PFSK-1 (cell line): ENCODE results near the gene CLCF1.

Source experiments
- FOXP2 ChIP-seq: optimal IDR thresholded peaks from 2 replicates; pipeline ENCODE3; 2011; ENCODE audit warnings: borderline replicate concordance, control low read depth, inconsistent platforms; ENCODE audit not compliant: insufficient read depth; ENCODE audit errors: extremely low read length, extremely low read depth
- POLR2AphosphoS5 ChIP-seq: IDR thresholded peaks from 2 replicates; pipeline ENCODE4 v1.6.1; 2012; ENCODE audit warnings: low read depth, mild to moderate bottlenecking, control low read depth, low read length, moderate library complexity
- SIN3A ChIP-seq: IDR thresholded peaks from 2 replicates; pipeline ENCODE4 v1.6.1; 2012; ENCODE audit warnings: mild to moderate bottlenecking, low read length, moderate library complexity, borderline replicate concordance; ENCODE audit not compliant: insufficient read depth
- TAF1 ChIP-seq: IDR thresholded peaks from 2 replicates; pipeline ENCODE4 v1.6.1; 2012; ENCODE audit warnings: low read length, control low read depth, borderline replicate concordance; ENCODE audit not compliant: insufficient read depth
- TF ChIP-seq, protein P1 (sequence below), 2 experiments: IDR thresholded peaks; 2 replicates each; pipeline versions ENCODE4 v1.6.1 to v1.8.0; 2011 to 2012; ENCODE audit warnings: low read depth in 2 of 2, low read length in 2 of 2, control low read depth in 1 of 2, inconsistent platforms in 1 of 2, mild to moderate bottlenecking in 1 of 2, moderate library complexity in 1 of 2; ENCODE audit not compliant: insufficient read depth in 1 of 2

Gene CLCF1

DNA sequence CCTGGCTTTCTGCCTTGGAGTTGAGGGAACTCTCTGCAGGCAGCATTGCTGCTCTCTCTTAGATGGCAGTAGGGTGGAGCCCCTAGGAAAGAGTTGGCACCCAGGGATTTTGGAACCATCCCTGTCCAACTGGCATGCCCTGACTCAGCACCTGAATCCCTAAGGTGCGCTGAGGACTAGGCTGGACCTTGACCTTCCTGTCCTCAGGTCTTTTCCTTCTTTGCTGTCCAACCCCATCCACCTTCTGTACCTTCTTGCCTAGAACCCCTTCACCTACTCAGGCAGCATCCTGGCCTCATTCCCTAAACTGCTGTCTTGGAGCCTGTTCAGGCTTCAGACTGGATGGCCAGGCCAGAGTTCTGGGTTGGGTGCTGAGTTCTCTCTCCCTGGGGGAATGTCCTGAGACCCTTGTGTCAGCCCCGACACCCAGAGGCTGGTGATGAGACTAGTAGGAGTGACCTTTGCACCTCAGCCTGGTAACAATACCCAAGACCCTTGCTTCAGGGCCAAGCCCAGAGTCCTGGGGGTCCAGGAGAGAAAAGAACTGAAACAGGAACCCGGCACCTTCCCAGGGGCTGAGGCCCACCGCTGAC is 17.5 kb downstream of the CLCF1 start:
- TF ChIP-seq SIN3A (no peak), TAF1 (no peak), FOXP2 (no peak)

DNA sequence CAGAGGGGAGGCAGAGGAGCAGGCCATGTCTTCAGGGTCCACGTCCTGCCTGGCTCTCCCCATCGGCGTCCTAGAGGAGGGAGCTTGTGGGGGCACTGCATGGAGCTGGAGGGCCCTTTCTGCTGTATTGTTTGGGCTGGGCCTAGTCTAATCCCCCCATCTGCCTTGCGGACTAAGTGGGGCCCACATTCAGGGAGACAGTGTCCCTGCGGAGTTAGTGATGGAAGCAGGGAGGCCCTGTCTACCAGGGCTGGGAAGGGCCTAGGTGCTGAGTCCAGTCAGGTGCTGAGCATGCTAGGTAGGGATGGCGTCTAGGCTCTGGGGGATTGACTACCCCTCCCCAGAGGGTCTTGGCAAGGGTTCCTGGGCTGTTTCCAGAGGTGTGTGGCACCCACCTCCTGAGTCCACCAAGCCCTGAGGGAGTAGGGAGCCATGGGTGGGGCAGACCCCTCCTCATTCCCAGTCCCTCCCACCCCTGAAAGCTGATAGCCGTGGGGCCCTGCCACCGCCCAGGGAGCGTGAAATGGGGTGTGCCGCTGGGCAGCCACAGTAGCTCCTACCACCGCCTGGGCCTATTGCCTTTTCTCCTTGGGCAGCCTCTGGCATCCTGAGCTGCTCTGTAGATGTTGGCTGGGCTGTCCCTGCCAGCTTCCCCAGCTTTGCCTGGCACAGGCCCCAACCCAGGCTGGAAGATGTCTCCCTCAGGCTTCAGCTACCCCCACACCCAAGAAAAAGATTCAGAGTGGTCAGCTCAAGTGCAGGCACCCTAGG is 18.2 kb downstream of the CLCF1 start:
- TF ChIP-seq TAF1 = no peak
- TF ChIP-seq, protein P1, sequence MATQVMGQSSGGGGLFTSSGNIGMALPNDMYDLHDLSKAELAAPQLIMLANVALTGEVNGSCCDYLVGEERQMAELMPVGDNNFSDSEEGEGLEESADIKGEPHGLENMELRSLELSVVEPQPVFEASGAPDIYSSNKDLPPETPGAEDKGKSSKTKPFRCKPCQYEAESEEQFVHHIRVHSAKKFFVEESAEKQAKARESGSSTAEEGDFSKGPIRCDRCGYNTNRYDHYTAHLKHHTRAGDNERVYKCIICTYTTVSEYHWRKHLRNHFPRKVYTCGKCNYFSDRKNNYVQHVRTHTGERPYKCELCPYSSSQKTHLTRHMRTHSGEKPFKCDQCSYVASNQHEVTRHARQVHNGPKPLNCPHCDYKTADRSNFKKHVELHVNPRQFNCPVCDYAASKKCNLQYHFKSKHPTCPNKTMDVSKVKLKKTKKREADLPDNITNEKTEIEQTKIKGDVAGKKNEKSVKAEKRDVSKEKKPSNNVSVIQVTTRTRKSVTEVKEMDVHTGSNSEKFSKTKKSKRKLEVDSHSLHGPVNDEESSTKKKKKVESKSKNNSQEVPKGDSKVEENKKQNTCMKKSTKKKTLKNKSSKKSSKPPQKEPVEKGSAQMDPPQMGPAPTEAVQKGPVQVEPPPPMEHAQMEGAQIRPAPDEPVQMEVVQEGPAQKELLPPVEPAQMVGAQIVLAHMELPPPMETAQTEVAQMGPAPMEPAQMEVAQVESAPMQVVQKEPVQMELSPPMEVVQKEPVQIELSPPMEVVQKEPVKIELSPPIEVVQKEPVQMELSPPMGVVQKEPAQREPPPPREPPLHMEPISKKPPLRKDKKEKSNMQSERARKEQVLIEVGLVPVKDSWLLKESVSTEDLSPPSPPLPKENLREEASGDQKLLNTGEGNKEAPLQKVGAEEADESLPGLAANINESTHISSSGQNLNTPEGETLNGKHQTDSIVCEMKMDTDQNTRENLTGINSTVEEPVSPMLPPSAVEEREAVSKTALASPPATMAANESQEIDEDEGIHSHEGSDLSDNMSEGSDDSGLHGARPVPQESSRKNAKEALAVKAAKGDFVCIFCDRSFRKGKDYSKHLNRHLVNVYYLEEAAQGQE (IDR thresholded peaks at IDR 0.05; ENCODE audit: insufficient read depth in 1 of 2, low read depth in 2 of 2, low read length in 2 of 2) = no peak
- TF ChIP-seq SIN3A = no peak
- no peak for TF ChIP-seq FOXP2
- TF ChIP-seq POLR2AphosphoS5 = no peak

DNA sequence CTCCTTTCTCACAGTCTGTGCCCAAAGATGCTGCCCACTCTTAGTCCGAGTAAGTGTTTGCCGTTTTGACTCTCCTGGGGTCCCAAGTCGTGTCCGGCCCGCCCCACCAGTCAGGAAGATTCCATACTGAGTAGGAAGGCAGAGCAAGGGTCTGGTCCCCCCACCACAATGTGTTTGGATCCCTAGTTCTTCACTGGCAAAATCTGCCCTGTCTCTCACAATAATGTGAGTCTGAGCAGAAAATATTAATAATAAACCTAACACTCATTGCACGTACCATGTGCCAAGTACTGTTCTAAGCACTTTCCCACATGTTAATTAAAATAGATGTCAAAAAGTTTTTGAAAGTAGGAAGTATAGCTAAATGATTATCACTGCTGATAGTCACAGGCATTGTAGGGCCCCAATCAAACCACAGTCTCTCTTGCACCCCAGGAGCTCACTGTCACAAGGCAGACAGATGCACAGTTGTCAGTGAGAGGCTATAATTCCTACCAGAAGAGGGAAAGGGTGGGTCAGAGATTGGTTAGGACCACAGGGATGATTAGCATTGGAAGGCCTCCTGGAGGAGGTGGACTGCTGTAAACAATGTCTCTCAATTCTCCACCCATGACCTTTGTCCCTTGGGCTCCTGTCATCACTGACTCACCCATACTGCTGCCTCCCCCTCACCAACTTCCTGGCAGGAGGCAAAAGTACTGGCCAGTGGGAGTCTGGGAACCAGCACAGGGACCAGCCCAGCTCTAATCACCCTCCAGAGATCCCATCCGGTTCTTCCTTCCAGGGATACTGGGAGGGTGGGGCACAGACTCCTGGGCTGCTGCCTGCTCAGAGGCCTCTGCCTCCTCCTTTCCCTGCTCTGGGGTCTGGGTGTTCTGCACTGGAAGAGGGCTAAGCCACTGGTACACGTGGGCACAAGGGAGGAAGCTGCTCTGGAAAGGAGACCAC is 19.0 kb downstream of the CLCF1 start:
- TF ChIP-seq POLR2AphosphoS5 (no peak), FOXP2 (peak; percentile 91), TAF1 (0 out of 2 replicates have a peak, but pooled peaks have one; percentile 20), SIN3A (peak; percentile 42; the same call in 1 of the 2 replicates)
- TF ChIP-seq, protein P1 (IDR thresholded peaks at IDR 0.05; ENCODE audit: insufficient read depth in 1 of 2, low read depth in 2 of 2, low read length in 2 of 2) = 0 out of 4 replicates have a peak, but pooled peaks of 1 of the 2 experiments have one; percentile 26

DNA sequence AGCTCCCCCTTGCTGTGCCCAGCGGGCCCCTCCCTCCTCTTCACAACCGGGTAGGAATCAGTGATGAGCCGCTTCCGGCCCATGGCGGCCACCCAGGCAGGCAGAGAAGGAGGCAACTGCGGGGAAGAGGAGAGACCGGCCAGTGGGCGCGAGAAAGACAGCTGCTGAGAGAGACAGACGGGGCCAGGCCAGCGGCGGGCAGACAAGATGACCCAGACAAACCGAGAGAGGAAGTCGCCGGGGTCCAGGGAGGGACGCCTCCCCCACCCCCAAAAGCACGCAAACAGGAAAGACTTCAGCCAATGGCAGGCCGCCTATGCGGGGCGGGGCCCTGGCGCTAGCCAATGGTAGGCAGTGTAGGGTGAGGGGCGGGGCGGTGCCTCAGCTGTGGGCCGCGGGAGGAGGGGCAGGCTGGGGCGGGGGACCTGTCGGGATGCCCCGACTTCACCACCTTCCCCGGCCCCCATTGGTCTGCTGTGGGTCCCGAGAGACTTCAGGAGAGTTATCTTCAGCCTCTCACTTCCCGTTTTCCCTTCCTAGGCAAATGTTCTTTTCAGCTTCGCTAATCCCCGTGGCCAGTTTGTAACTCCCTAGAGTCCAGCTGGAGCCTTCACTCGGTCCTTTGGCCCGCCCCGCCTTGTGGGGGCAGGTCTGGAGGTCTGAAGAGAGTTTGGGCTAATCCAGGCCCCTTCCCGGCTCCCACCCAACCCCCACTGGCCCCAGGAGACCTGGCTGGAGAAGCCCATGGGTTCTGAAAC is 19.9 kb downstream of the CLCF1 start, which contains the start of gene POLD4:
POLD4 (minus strand) TSS at position 230 of the 758 bp plus-strand sequence; CDS start at position 83, 147 bp downstream.
- TF ChIP-seq POLR2AphosphoS5 (peak; percentile 86), TAF1 (peak; percentile 92; the same call in 1 of the 2 replicates), FOXP2 (peak; percentile 28), SIN3A (no peak; the same call in 1 of the 2 replicates)
- TF ChIP-seq, protein P1 (IDR thresholded peaks at IDR 0.05; ENCODE audit: insufficient read depth in 1 of 2, low read depth in 2 of 2, low read length in 2 of 2) = peak in 1 of 2 experiments; percentile 42; a peak in 1 of 4 replicates
